22Rv1 (cell line): ENCODE data around the gene CTBP2.

Experiments
- ZFX ChIP-seq: fragments of 450-650 bp; IDR thresholded peaks from 2 replicates; pipeline ENCODE4 v1.6.1; 2017; ENCODE audit warnings: antibody characterized with exemption, borderline replicate concordance
- TF ChIP-seq, protein P1 (sequence below): fragments of 450-650 bp; IDR thresholded peaks from 2 replicates; pipeline ENCODE4 v1.5.1; 2017; ENCODE audit warnings: mild to moderate bottlenecking

GRCh38 chr10:124995605-124996004, 164.8 kb downstream of the CTBP2 start:
- TF ChIP-seq, protein P1, sequence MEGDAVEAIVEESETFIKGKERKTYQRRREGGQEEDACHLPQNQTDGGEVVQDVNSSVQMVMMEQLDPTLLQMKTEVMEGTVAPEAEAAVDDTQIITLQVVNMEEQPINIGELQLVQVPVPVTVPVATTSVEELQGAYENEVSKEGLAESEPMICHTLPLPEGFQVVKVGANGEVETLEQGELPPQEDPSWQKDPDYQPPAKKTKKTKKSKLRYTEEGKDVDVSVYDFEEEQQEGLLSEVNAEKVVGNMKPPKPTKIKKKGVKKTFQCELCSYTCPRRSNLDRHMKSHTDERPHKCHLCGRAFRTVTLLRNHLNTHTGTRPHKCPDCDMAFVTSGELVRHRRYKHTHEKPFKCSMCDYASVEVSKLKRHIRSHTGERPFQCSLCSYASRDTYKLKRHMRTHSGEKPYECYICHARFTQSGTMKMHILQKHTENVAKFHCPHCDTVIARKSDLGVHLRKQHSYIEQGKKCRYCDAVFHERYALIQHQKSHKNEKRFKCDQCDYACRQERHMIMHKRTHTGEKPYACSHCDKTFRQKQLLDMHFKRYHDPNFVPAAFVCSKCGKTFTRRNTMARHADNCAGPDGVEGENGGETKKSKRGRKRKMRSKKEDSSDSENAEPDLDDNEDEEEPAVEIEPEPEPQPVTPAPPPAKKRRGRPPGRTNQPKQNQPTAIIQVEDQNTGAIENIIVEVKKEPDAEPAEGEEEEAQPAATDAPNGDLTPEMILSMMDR = no peak
- TF ChIP-seq ZFX = no peak
